ENCODE measurements around the gene NEMF.
A peak's percentile ranks its signal among the peaks of the same experiment; 100 is the strongest.

GRCh38 chr14:49892636-49893308, 40.2 kb upstream of the NEMF start, which contains the start of gene ARF6:
- peak in 2 of 4 donors; percentile 23 to 36 for TF ChIP-seq CTCF (IDR thresholded peaks at IDR 0.05)
- peak; percentile 98 for TF ChIP-seq POLR2A (IDR thresholded peaks at IDR 0.05)

All from right lobe of liver (tissue), 4 donors.